ENCODE results near the gene NYNRIN.

Gene NYNRIN

GRCh38 chr14:24395609-24396582 is 2.9 kb upstream of the NYNRIN start:
- no peak for DNase-seq

- no peak for DNase-seq
These were observed 1.0 kb upstream of the NYNRIN start for GRCh38 chr14:24397639-24398292.

- DNase-seq = no peak
These were observed 530 bp upstream of the NYNRIN start for GRCh38 chr14:24398293-24398652.

- no peak for DNase-seq
These were observed 632 bp downstream of the NYNRIN start for GRCh38 chr14:24399447-24399822.

- DNase-seq = no peak
These were observed 1.4 kb downstream of the NYNRIN start for GRCh38 chr14:24399999-24400718.

GRCh38 chr14:24401810-24402702 is 3.3 kb downstream of the NYNRIN start:
- DNase-seq = no peak

GRCh38 chr14:24403294-24403998 is 4.6 kb downstream of the NYNRIN start:
- DNase-seq = no peak

GRCh38 chr14:24404814-24405213 is 6.0 kb downstream of the NYNRIN start:
- no peak for DNase-seq

GRCh38 chr14:24406416-24406815 is 7.6 kb downstream of the NYNRIN start:
- DNase-seq = no peak

GRCh38 chr14:24407608-24408325 is 9.0 kb downstream of the NYNRIN start:
- DNase-seq = no peak

GRCh38 chr14:24408764-24409163 is 10.0 kb downstream of the NYNRIN start:
- no peak for DNase-seq

GRCh38 chr14:24409192-24409591 is 10.4 kb downstream of the NYNRIN start:
- no peak for DNase-seq

GRCh38 chr14:24409956-24410355 is 11.2 kb downstream of the NYNRIN start:
- no peak for DNase-seq

GRCh38 chr14:24411443-24412389 is 12.9 kb downstream of the NYNRIN start:
- peak; percentile 48 to 51 for DNase-seq

- no peak for DNase-seq
These were observed 15.3 kb downstream of the NYNRIN start for GRCh38 chr14:24414077-24414476.

- DNase-seq = no peak
These were observed 16.1 kb downstream of the NYNRIN start for GRCh38 chr14:24414732-24415420.

- no peak for DNase-seq
These were observed 16.8 kb downstream of the NYNRIN start for GRCh38 chr14:24415421-24416253.

GRCh38 chr14:24416254-24416931 is 17.6 kb downstream of the NYNRIN start:
- DNase-seq = no peak
